IMR-90 (cell line): ENCODE results near the gene TNNI3K.

ENCODE experiments used
- BHLHE40 ChIP-seq: fragments of 150-350 bp; IDR thresholded peaks from 2 replicates; pipeline ENCODE4 v1.6.1; 2016; ENCODE audit warnings: mild to moderate bottlenecking, low read depth, low read length
- FOS ChIP-seq: fragments of 150-350 bp; IDR thresholded peaks from 2 replicates; pipeline ENCODE4 v1.6.1; 2016; ENCODE audit warnings: low read depth, low read length

GRCh38 chr1:74407902-74408301 is 172.7 kb downstream of the TNNI3K start:
- TF ChIP-seq FOS (no peak), BHLHE40 (no peak)
